Activated CD4-positive, alpha-beta T cell treated with anti-CD3 and anti-CD28 coated beads, Interleukin-2, amount 50 U/mL, for 48 hours (primary cell): Measurements from ENCODE around the gene ATP8A1.
"Not testable (repeated sequence)": the region's sequence is repeated elsewhere in the genome, so short reads cannot be mapped to it uniquely, and the experiment has no call there.

Experiments used
- DNase-seq, 2 experiments: peaks; one replicate each; pipeline ENCODE4 v3.0.0-alpha.2; 2020

ATP8A1 gene

GRCh38 chr4:42398171-42398870 is 258.6 kb downstream of the ATP8A1 start:
- DNase-seq, result peak; percentile 19 to 26

DNA sequence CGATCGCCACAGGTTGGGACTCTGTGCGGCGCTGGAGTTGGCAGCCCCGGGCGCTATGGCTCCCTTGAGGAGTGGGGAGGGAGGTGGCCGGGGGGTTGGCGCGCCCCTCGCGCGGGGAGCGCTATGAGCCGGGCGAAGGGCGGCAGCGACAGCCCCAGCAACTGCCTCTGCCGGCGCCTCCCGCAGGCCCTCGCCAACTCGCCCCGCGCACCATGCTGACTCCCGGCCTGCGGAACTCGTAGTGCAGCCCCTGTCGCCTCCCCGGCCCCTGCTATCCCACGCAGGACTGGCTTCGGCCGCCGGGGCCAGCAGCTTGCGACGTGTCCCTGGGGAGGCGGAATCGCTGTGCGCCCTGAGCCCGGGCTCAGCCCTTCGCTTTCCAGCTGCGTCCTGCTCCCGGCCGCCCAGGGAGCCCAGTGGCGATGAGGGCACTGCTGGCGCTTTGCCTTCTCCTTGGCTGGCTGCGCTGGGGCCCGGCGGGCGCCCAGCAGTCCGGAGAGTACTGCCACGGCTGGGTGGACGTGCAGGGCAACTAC is 259.2 kb downstream of the ATP8A1 start:
- no peak for DNase-seq

GRCh38 chr4:42396752-42397634 is 259.9 kb downstream of the ATP8A1 start, which contains the start of gene SHISA3:
Gene SHISA3, plus strand, starts transcription at chr4:42397488. Its CDS starts 569 bp downstream, at chr4:42398057.
- peak; percentile 24 to 31 for DNase-seq

- DNase-seq, result no peak
These were observed 260.5 kb downstream of the ATP8A1 start for GRCh38 chr4:42396361-42396751.

DNA sequence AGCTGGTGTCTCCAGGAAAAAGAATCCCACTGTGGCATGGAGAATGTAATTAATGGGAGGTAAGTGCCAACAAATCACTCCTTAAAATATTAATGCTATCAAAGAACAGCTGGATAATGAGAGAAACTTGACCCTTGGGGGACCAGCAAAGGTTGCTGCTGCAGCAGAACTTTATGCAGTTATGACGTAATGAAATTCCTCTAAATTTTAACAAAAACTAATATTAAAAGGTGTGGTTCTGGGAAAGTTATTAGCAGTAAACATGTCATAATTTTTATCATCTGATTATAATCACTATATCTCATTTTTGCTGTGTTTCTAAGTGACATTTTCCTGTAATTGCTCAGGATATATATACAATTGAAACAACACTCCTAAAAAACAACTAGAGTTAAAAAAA is 261.3 kb downstream of the ATP8A1 start:
- no peak for DNase-seq

DNA sequence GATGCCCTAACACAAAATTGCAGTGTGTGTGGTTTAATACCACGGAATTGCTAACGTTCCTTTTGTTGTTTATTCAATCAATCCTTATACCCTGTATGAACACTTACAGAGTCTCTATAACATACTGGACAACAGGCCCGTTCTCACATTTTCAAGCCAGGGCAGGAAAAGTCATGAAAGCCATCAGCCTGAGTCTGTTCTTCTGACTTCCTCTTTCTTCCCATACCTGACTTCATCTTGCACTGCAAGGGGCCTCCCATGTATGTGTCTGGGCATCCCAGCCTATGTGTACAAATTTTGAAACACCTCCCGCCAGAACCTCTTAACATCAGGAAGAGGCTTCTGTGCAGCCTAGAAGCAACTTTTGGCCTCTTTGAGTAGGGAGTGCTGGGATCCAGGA is 264.5 kb downstream of the ATP8A1 start:
- no peak for DNase-seq

DNA sequence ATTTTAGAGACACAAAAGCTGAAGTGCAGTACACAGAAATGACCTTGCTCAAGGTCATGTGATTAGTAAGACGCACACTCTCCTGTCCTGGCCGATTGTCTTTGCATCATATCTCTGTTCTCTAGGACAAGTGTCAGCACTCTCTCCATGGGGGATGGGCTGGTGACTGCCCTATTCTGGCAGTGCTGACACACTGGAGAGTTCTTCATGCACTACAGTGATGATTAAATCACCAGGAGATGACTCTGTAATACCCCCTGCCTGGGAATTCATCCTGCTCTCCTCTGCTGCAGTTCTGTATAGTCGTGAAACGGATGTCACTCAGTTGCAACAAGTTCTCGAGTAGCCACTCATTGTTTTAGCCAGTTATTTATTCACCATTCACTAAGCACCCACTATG is 264.9 kb downstream of the ATP8A1 start:
- no peak for DNase-seq

- no peak for DNase-seq
These were observed 265.6 kb downstream of the ATP8A1 start for GRCh38 chr4:42391355-42391664.

DNA sequence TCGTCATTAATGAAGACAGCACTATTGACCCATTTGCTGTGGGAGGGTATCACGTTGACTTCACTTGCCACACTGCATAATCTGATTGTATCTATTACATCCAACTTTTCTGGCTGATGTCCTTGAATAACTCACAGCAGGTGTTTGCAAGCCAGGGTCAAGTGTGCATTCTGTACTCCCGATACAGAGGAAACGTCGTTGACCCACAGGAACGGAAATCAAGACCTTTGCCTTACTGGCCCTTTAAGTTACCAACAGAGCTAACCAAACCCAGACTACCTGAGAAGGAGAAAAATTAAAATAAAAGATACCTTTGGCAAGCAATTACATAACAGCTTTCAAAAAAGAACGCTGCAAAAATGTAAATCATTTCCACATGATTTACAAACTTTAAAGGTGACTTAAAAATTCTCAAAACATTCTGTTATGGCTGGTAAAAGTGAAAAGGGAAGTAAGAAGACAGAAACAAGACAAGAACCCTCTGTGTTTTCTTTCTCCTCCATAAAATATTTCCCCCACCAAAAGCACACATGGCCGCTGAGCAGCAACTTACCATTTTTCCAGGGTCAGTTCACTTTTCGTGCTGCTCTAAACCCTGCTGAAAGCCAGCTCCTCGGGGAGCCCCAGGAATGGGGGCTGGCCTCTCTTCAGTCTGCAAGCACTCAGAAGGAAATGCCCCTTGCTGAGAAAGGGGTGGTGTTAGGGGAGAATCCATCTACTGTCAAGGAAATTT is 266.1 kb downstream of the ATP8A1 start:
- DNase-seq, result no peak

- no peak for DNase-seq
These were observed 271.4 kb downstream of the ATP8A1 start for GRCh38 chr4:42385516-42385915.

GRCh38 chr4:42381666-42382065 is 275.2 kb downstream of the ATP8A1 start:
- no peak for DNase-seq

- DNase-seq, result no peak
These were observed 279.4 kb downstream of the ATP8A1 start for GRCh38 chr4:42377497-42377896.

- not testable (repeated sequence) for DNase-seq
These were observed 284.6 kb downstream of the ATP8A1 start for GRCh38 chr4:42372303-42372702.

DNA sequence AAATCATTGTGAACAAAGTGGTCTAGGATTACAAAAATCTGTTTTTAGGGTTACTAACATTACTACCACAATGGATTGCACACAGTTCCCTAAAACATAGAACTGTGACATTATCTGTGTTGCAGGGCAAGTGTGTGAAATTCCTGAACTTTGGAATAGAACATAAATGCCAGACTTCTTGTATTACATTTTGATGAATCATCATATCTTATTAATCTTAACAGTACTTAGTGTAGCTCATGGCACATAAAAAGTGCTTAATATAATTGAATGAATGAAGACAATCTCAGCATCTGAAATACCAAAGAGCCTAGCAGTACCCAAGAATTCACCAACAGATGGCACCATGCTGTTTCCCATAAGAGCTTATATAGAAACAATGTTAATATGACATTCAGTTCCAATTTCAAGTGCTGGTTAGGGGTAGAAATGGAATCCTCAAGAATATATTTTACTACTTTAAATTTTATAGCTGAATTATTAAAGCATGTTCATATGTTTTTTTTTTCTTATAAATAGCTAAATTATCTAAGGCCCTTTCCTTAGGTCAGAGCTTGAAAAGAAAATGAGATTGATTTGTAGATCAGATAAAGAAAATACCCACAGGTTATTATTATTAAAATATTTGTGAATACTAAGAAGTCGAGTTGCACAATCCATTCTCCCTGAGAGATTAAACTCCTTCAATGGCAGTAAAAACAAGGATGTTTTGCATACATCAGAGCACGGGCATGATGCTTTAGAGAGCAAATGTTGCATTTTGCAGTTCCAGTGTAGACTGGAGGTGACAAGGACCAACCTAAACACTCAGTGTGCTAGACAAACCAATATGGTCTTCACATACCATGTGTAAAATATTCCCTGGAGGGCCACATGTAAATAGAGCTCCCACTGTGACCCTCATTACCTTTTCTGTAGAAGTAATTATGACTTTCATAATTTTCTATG is 285.3 kb downstream of the ATP8A1 start:
- no peak for DNase-seq

- no peak for DNase-seq
These were observed 287.4 kb downstream of the ATP8A1 start for GRCh38 chr4:42369489-42369888.

DNA sequence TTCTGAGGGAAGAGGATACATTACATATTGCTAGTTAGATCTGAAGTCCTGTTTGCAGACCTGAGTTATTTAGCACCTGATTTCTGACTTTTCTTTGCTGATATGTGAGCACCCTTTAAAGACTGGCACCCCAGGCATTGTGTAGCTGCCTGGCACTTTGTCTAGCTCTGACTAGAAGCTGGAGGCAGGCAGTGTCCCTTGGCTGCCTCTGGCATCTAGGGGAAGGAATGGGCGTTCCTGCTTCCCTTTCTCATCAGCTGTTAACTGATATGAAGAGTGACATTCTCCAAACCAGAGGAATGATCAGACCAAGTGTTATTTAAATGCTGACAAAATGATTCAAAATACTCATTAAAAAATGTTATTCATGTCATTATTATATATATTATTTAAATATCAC is 289.9 kb downstream of the ATP8A1 start:
- no peak for DNase-seq

DNA sequence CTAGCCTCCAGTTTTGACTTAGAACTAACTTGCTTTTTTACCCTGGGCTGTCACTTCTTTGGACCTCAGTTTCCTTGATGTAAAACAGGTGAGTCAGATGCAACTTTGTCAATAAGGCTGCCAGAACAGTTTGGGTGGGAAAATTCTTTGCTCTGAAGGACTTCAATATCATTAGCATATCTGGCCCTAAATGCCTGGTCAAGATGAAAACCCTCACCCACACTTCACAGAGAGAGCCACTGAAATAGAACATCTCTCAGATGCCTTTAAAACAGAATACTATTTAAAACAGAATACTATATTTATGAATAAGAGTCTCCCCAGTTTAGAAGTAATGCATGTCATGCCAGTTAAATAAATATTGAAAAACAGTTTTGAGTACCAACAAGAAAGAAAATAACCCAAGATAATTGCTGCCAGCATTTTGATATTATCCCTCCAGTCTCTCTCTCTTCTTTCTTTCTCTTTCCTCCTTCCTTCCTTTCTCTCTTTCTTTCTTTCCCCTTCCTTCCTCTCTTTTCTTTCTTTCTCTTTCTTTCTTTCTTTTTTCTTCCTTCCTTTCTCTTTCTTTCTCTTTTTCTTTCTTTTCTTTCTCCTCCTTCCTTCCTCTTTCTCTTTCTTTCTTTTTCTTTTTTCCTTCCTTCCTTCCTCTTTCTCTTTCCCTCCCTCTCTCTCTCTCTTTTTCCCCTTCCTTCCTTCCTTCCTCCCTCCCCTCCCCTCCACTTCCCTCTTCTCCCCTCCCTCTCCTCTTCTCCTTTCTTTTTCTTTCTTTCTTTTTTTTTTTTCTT is 292.4 kb downstream of the ATP8A1 start:
- DNase-seq, result no peak

- DNase-seq, result no peak
These were observed 293.3 kb downstream of the ATP8A1 start for GRCh38 chr4:42363614-42364013.

GRCh38 chr4:42362591-42362990 is 294.3 kb downstream of the ATP8A1 start:
- no peak for DNase-seq

DNA sequence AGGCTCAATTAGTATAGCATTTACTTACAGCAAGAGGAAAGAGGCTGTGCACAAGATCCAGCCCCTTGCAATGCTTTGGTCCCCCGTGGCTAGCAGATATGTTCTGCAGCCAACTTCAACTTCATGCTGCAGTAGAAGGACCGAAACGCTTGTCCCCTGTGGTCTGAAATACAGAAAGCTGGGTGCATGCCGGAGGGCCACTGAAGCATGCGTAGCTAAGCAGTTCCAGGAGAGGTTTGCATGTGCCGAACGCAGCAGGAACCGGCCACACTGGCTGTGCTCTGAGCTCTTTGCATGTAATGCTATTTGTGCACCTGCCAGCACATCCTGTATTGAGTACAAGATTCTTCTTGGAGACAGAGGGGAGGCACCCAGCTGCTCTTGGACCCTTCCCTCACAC is 295.4 kb downstream of the ATP8A1 start:
- DNase-seq, result no peak

- DNase-seq, result no peak
These were observed 296.6 kb downstream of the ATP8A1 start for GRCh38 chr4:42360256-42360669.
